HCT116 (cell line): ENCODE results near the gene PKNOX2. TPM values are rescaled to one million over a fixed set of nuclear protein-coding genes. Genes with fewer than 3 reads are reported as not detected.

Experiments
- ATAC-seq: fragments of 200-7000 bp; cut with Tn5 transposase; 2 replicates; pipeline ENCODE4 v1.9.1; 2020; ENCODE audit warnings: mild to moderate bottlenecking, moderate library complexity
- BruUV-seq: library from RNA; stranded (reverse); fragments of 400-500 nt; replicated peaks from 2 replicates; lab custom pipeline; 2021; lab: Mats Ljungman, UMichigan
- CTCF ChIA-PET: fragments of 300-600 bp; sonication (Branson Sonifier 250); formaldehyde crosslinking; loops from one replicate; lab custom pipeline; 2021; ENCODE audit warnings: antibody characterized with exemption; lab: Charles Lee
- POLR2A ChIA-PET: fragments of 300-600, 350-600 bp; sonication (Branson Sonifier 250); formaldehyde crosslinking; loops from one replicate; lab custom pipeline; 2021; ENCODE audit warnings: antibody characterized with exemption; lab: Charles Lee
- RAD21 ChIA-PET, 2 experiments: fragments of 300-600 bp; sonication (Branson Sonifier 250); formaldehyde crosslinking; loops; one replicate each; lab custom pipeline; 2023; ENCODE audit warnings: low total read pairs in 2 of 2; ENCODE audit not compliant: uncharacterized antibody in 2 of 2, unreplicated experiment in 2 of 2, low non-redundant PET in 1 of 2; lab: Charles Lee
- DNase-seq: peaks from one replicate; pipeline ENCODE4 v3.0.0-alpha.2; 2010; ENCODE audit warnings: low read depth, low spot score
- H2AFZ ChIP-seq: fragments of 200-600 bp; shearing (Covaris generic), sonication (generic); 2 replicates; pipeline ENCODE4 v1.6.1; 2017; ENCODE audit warnings: low read depth, mixed run types, mixed read lengths, antibody characterized with exemption, low read length; ENCODE audit not compliant: poor library complexity, severe bottlenecking
- H3K27ac ChIP-seq: 2 replicates; pipeline ENCODE4 v1.5.1; 2012; ENCODE audit warnings: low read depth, low read length
- H3K27me3 ChIP-seq: fragments of 200-600 bp; sonication (generic); 2 replicates; pipeline ENCODE4 v1.6.1; 2016; ENCODE audit warnings: mixed run types, low read length, mixed read lengths; ENCODE audit not compliant: insufficient read depth
- H3K36me3 ChIP-seq, 2 experiments: fragments of 200-500 bp in 1 of 2; fragments of 200-600 bp in 1 of 2; sonication (Bioruptor generic) in 1 of 2; sonication (generic) in 1 of 2; 2 replicates each; pipeline versions ENCODE4 v1.5.1 to v1.6.1; 2014 to 2016; ENCODE audit warnings: low read length in 2 of 2, inconsistent platforms in 1 of 2, mixed read lengths in 1 of 2, mixed run types in 1 of 2; ENCODE audit not compliant: insufficient read depth in 2 of 2, control insufficient read depth in 1 of 2
- H3K4me1 ChIP-seq, 2 experiments: fragments of 200-600 bp in 1 of 2; sonication (generic) in 1 of 2; 2 replicates each; pipeline versions ENCODE4 v1.5.1 to v1.6.1; 2012 to 2017; ENCODE audit warnings: low read length in 2 of 2, inconsistent platforms in 1 of 2, mild to moderate bottlenecking in 1 of 2, mixed read lengths in 1 of 2, mixed run types in 1 of 2, moderate library complexity in 1 of 2; ENCODE audit not compliant: insufficient read depth in 2 of 2, control insufficient read depth in 1 of 2
- H3K4me2 ChIP-seq: fragments of 200-600 bp; sonication (generic); 2 replicates; pipeline ENCODE4 v1.6.1; 2017; ENCODE audit warnings: mixed run types, low read length, mixed read lengths
- H3K4me3 ChIP-seq, 2 experiments: fragments of 200-600 bp in 1 of 2; sonication (generic) in 1 of 2; replicated peaks in 1 of 2; 2 replicates each; pipeline ENCODE4 v1.5.1; 2011 to 2016; ENCODE audit warnings: low read length in 2 of 2, control low read depth in 1 of 2, low read depth in 1 of 2, mild to moderate bottlenecking in 1 of 2, mixed read lengths in 1 of 2, mixed run types in 1 of 2
- H3K79me2 ChIP-seq: fragments of 200-600 bp; sonication (generic); 2 replicates; pipeline ENCODE4 v1.6.1; 2017; ENCODE audit warnings: mild to moderate bottlenecking, mixed run types, low read length, moderate library complexity, mixed read lengths; ENCODE audit not compliant: insufficient read depth
- H3K9ac ChIP-seq: fragments of 200-600 bp; sonication (generic); 2 replicates; pipeline ENCODE4 v1.6.1; 2016; ENCODE audit warnings: low read length, mixed read lengths
- H3K9me2 ChIP-seq: fragments of 200-600 bp; sonication (generic), shearing (Covaris generic); 2 replicates; pipeline ENCODE4 v1.6.1; 2017; ENCODE audit warnings: mixed run types, mild to moderate bottlenecking, moderate library complexity; ENCODE audit not compliant: insufficient read depth
- H3K9me3 ChIP-seq, 2 experiments: fragments of 200-500 bp in 1 of 2; fragments of 200-600 bp in 1 of 2; sonication (Bioruptor generic) in 1 of 2; sonication (generic) in 1 of 2; 2 replicates each; pipeline ENCODE4 v1.6.1; 2014 to 2017; ENCODE audit warnings: low read length in 2 of 2, mixed read lengths in 2 of 2, inconsistent platforms in 1 of 2, low read depth in 1 of 2, mild to moderate bottlenecking in 1 of 2, mixed run types in 1 of 2, moderate library complexity in 1 of 2; ENCODE audit not compliant: control insufficient read depth in 1 of 2, insufficient read depth in 1 of 2
- H4K20me1 ChIP-seq: fragments of 200-600 bp; sonication (generic), shearing (Covaris generic); 2 replicates; pipeline ENCODE4 v1.6.1; 2017; ENCODE audit warnings: mixed run types, mild to moderate bottlenecking, moderate library complexity; ENCODE audit not compliant: insufficient read depth
- CBX3 ChIP-seq: IDR thresholded peaks from 2 replicates; pipeline ENCODE4 v1.6.1; 2012; ENCODE audit warnings: low read depth
- CEBPB ChIP-seq: IDR thresholded peaks from 2 replicates; pipeline ENCODE4 v1.6.1; 2012; ENCODE audit warnings: low read depth
- EZH2 ChIP-seq: fragments of 200-600 bp; sonication (generic); IDR thresholded peaks from 2 replicates; pipeline ENCODE4 v1.6.1; 2017; ENCODE audit warnings: antibody characterized with exemption, mixed run types
- EZH2phosphoT487 ChIP-seq: fragments of 200-600 bp; IDR thresholded peaks from 2 replicates; pipeline ENCODE4 v1.6.1; 2018; ENCODE audit warnings: antibody characterized with exemption, borderline replicate concordance
- POLR2AphosphoS5 ChIP-seq: IDR thresholded peaks from 2 replicates; pipeline ENCODE4 v1.6.1; 2011; ENCODE audit warnings: mild to moderate bottlenecking, low read depth, low read length, moderate library complexity
- RAD21 ChIP-seq: IDR thresholded peaks from 2 replicates; pipeline ENCODE4 v1.6.1; 2012; ENCODE audit warnings: low read depth, mild to moderate bottlenecking
- SIN3A ChIP-seq: IDR thresholded peaks from 2 replicates; pipeline ENCODE4 v1.6.1; 2012; ENCODE audit warnings: low read depth
- SP1 ChIP-seq: IDR thresholded peaks from 2 replicates; pipeline ENCODE4 v1.6.1; 2012; ENCODE audit warnings: low read depth
- SRF ChIP-seq: IDR thresholded peaks from 2 replicates; pipeline ENCODE4 v1.6.1; 2012; ENCODE audit warnings: low read depth
- TCF7L2 ChIP-seq: IDR thresholded peaks from 2 replicates; pipeline ENCODE4 v1.7.0; 2011; ENCODE audit warnings: borderline replicate concordance, inconsistent platforms; ENCODE audit not compliant: insufficient read depth, insufficient read length; ENCODE audit errors: extremely low read depth
- YY1 ChIP-seq: IDR thresholded peaks from 2 replicates; pipeline ENCODE4 v1.6.1; 2011; ENCODE audit warnings: low read length, low read depth, moderate library complexity, mild to moderate bottlenecking; ENCODE audit not compliant: insufficient replicate concordance; ENCODE audit errors: extremely low read depth
- ZFX ChIP-seq: fragments of 450-650 bp; IDR thresholded peaks from 2 replicates; pipeline ENCODE4 v1.6.1; 2017
- intact Hi-C: fragments of 100-400 bp; cut with micrococcal nuclease; formaldehyde crosslinking; loops from 2 replicates; pipeline ENCODE4 v1.10.0; 2022
- total RNA-seq: library from RNA; stranded (reverse); gene quantifications from one replicate; pipeline ENCODE4 v1.2.1, GENCODE V29; 2021; ENCODE audit not compliant: unreplicated experiment
- TF ChIP-seq, protein P1 (sequence below): IDR thresholded peaks from 2 replicates; pipeline ENCODE4 v1.6.1; 2012; ENCODE audit warnings: low read depth
- TF ChIP-seq, protein P2 (sequence below): IDR thresholded peaks from 2 replicates; pipeline ENCODE4 v1.6.1; 2012
- TF ChIP-seq, protein P3 (sequence below): IDR thresholded peaks from 2 replicates; pipeline ENCODE4 v1.6.1; 2011; ENCODE audit warnings: mild to moderate bottlenecking, low read length, moderate library complexity; ENCODE audit not compliant: insufficient replicate concordance; ENCODE audit errors: extremely low read depth

Gene PKNOX2
- total RNA-seq, 1 experiment from 2014 or later = 0.20 TPM

DNA sequence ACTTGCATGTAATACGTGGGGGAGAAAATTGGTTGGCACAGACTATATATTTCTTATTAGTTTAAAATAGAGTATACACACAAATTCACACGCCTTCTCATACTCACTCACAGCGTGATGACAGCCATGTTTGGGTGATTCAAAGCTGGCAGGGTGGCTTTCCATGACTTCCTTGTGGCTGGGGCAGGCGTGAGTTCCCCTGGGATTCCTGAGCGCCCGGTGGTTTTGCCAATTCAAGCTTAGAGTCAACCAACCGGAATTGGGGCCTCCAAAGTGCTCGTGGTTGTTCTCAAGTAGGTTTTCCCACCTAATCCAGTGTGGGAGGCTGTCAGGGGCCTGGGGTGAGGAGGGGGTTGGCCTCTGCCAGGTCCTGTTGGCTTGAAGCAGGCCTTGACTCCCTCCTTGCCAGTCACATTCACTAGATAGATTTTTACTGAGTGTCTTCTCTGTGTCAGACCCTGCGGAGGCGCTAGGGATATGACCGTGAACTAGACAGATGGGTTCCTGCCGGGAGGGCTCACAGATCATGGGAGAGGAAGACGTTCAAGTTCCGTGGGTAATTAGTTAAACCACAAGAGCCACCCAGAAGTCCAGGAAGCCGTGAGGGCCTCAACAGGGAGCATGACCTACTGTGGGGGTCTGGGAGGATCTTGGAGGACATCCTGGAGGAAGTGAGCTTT, 11.5 kb downstream of the PKNOX2 start:
- DNase-seq (no peak), ATAC-seq (no peak)
- POLR2A ChIA-PET = no interaction called here
- no peaks in the 10 kb centered on the region for H3K79me2 ChIP-seq
- RAD21 ChIA-PET = no interaction called here
- no peaks in the 10 kb centered on the region for H3K4me1 ChIP-seq
- no TSS peak for BruUV-seq
- H3K9me3 ChIP-seq = no peaks in the 10 kb centered on the region
- H4K20me1 ChIP-seq = no peaks in the 10 kb centered on the region
- no peak overlapping the region for H3K4me3 ChIP-seq
- intact Hi-C loops = no loop called here
- no peaks in the 10 kb centered on the region for H3K9me2 ChIP-seq
- H3K9ac ChIP-seq = no peak overlapping the region
- no peaks in the 10 kb centered on the region for H3K36me3 ChIP-seq
- H3K27ac ChIP-seq = no peak overlapping the region
- H3K4me2 ChIP-seq = no peak overlapping the region
- CTCF ChIA-PET = no interaction called here
- H2AFZ ChIP-seq = no peak overlapping the region
- peaks cover 12% of the 10 kb centered on the region; the same call in 1 of the 2 replicates for H3K27me3 ChIP-seq
- TF ChIP-seq SRF = no peak
- TF ChIP-seq RAD21 = no peak
- TF ChIP-seq EZH2phosphoT487 = no peak
- TF ChIP-seq, protein P1, sequence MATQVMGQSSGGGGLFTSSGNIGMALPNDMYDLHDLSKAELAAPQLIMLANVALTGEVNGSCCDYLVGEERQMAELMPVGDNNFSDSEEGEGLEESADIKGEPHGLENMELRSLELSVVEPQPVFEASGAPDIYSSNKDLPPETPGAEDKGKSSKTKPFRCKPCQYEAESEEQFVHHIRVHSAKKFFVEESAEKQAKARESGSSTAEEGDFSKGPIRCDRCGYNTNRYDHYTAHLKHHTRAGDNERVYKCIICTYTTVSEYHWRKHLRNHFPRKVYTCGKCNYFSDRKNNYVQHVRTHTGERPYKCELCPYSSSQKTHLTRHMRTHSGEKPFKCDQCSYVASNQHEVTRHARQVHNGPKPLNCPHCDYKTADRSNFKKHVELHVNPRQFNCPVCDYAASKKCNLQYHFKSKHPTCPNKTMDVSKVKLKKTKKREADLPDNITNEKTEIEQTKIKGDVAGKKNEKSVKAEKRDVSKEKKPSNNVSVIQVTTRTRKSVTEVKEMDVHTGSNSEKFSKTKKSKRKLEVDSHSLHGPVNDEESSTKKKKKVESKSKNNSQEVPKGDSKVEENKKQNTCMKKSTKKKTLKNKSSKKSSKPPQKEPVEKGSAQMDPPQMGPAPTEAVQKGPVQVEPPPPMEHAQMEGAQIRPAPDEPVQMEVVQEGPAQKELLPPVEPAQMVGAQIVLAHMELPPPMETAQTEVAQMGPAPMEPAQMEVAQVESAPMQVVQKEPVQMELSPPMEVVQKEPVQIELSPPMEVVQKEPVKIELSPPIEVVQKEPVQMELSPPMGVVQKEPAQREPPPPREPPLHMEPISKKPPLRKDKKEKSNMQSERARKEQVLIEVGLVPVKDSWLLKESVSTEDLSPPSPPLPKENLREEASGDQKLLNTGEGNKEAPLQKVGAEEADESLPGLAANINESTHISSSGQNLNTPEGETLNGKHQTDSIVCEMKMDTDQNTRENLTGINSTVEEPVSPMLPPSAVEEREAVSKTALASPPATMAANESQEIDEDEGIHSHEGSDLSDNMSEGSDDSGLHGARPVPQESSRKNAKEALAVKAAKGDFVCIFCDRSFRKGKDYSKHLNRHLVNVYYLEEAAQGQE = no peak
- no peak for TF ChIP-seq SP1
- TF ChIP-seq YY1 = no peak
- TF ChIP-seq POLR2AphosphoS5 = no peak
- no peak for TF ChIP-seq CBX3
- TF ChIP-seq SIN3A = no peak
- TF ChIP-seq, protein P2, sequence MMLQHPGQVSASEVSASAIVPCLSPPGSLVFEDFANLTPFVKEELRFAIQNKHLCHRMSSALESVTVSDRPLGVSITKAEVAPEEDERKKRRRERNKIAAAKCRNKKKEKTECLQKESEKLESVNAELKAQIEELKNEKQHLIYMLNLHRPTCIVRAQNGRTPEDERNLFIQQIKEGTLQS = no peak
- TF ChIP-seq EZH2 = no peak
- TF ChIP-seq, protein P3, sequence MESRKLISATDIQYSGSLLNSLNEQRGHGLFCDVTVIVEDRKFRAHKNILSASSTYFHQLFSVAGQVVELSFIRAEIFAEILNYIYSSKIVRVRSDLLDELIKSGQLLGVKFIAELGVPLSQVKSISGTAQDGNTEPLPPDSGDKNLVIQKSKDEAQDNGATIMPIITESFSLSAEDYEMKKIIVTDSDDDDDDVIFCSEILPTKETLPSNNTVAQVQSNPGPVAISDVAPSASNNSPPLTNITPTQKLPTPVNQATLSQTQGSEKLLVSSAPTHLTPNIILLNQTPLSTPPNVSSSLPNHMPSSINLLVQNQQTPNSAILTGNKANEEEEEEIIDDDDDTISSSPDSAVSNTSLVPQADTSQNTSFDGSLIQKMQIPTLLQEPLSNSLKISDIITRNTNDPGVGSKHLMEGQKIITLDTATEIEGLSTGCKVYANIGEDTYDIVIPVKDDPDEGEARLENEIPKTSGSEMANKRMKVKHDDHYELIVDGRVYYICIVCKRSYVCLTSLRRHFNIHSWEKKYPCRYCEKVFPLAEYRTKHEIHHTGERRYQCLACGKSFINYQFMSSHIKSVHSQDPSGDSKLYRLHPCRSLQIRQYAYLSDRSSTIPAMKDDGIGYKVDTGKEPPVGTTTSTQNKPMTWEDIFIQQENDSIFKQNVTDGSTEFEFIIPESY = no peak
- no peak for TF ChIP-seq CEBPB
- TF ChIP-seq TCF7L2 = no peak
- TF ChIP-seq ZFX = no peak
